HK-2 (cell line): ENCODE data around the gene RBFOX1.

Experiments used
- DNase-seq: peaks from one replicate; pipeline ENCODE4 v3.0.0-alpha.2; 2018; ENCODE audit not compliant: unreplicated experiment

Gene RBFOX1

DNA sequence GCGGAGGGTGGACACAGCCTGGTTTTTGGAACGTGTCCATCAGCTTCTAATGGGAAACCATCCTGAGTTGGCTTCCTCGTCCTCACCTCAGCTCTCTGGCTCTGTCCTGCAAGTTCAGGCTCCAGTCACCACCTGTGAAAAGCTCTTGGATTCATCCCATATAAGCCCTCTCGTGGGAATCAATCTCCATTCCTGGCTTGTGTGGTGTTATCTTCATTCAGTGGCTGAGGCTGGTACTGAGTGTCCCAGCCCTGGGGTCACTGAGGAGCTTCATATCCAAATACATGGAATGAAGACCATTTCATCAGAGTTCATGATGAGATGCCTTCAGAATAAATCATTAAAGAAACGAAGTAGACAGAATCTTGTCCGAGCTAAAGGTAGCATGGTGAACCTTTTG, 189.2 kb downstream of the RBFOX1 start:
- no peak for DNase-seq

DNA sequence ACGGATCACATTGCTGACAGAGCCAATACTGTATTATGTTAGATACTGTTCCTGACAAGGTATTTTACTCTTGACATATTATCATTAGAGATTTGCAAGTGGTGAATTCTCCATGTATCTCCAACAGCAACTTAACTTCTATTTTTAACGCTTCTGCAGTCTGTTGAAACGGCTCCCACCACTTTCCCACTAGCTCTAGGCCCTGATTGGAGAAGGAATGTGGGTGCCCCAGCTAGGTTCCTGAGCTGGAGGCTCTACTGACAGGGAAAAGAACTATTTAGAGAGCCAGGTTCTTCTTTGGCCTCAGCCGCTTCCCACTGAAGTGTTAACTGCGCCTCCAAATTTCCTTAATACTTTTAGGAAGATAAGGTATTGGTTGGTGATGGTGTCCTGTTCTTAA, 191.8 kb downstream of the RBFOX1 start:
- DNase-seq: no peak

DNA sequence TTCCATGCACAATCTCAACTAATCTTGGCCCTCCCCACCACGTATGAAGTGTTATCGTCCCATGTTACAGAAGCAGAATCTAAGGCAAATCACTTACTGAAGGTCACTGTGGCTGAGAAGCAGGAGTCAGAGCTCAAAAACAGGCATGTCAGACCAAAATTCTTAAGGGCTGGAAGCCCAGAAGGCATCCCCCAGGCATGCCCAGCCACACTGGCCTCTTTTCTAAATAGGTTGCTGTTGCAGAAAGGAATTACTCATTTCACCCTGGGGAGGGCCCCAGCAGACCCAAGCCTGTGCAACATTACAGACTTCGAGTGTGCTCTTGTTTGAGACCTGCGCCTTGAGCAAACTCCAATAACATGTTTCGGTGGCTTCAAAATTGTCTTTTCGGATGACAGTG, 194.1 kb downstream of the RBFOX1 start:
- no peak for DNase-seq

DNA sequence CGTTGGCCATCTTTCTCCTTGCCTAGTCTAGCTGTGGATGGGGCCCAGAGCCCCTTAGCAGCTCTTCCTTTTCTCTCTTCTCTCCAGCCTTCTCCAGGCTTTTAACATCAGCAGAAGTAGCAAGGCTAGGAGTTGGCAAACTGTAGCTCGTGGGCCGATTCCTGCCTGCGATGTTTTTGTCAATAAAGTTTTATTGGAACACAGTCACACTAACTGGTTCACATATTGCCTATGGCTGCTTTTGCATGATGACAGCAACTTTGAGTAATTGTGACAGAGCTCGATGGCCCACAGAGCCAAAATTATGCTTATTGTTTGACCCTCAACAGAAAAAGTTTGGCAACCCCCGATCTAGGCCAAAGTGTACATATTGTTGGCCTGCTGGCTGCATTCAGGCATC, 199.9 kb downstream of the RBFOX1 start:
- DNase-seq: no peak

DNA sequence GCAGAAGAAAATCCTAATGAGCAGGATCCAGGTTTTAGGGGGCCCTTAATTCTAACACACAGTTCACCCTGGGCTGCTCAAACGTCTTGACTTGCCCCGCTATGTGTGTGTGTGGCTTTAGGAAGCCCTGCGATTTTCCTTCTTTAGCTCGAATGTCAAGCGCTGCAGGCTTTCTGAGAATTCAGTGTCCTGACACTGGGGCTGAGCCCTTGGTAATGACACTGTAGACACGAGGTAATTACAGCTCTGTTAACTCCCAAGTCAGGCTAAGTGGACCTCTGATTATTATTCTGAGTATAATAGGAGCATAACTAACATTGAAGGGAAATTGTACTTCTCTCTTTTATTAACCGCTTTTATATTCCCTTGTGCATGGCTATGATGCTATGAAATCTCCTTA, 202.1 kb downstream of the RBFOX1 start:
- DNase-seq: no peak

DNA sequence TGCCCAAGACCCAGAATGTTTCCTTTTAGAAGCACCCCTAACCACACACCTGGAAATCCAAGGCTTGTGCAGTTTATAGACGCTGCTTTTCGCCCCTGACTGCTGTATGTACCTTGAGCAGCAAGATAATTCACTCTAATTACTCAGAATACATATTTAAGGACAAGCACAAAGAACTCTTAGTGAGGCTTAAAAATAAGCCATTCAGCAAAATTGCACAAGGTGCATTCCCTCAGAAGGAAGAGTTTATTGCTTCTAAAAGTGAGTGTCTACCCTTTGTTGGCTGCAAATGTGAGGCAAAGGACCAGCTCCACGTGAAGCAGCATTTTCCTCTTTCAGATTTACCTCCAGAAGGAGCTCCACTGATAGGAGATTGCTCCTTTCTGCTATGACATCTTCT, 208.4 kb downstream of the RBFOX1 start:
- DNase-seq: no peak

DNA sequence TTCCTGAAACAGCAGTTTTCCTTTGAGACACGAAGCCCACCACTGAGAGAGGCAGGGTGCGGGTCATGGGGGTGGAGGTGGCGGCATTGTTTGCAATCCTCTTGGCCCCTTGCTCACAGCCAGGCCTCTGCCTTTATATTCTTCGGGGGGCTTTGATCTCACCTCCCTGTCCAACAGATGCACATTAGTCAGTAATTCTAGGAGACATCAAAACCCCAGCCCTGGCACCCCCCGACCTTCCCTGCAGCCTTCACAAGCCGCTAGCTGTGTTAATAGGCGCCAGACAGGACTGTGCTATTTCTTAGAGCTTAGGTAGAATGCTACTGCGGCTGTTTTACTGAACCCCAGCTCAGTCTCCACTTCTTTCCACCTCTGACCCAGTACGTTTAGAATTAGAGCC, 212.6 kb downstream of the RBFOX1 start:
- no peak for DNase-seq

DNA sequence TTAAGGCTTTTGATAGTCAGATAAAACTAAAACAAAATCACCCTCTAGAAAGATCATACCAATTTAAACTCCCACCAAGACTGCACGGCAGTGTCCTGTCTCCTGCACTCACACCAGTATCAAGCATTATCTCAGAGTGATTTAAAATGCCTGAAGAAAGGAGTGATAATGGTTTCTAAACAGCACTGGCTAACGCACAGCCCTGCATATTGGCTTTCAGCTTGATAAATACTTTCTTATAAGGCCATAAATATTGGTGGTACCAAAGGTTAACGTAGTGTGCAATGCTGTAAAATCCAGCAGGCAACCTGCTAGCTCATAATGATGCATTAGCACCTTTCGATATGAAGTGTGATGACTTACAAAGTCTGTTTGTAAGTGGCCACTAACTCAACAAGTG, 214.3 kb downstream of the RBFOX1 start:
- no peak for DNase-seq

DNA sequence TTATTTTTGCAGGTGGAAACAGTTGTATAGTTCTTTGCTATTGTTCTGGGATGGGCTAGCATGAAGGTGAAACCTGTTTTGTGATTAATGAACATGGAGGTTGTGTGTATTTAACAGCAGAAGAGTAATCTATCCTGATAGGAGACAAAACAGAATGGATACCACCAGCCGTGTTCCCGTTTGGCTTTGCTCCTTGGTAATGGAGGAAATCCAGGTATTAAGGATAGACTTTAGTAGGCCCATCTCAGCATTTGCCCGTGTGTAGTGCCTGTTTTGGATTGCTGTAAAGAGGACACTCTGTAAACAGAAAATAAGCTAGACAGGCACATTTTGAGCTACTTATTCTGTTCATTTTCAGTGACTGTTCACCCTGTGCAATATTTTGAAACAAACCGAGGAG, 215.1 kb downstream of the RBFOX1 start:
- no peak for DNase-seq

DNA sequence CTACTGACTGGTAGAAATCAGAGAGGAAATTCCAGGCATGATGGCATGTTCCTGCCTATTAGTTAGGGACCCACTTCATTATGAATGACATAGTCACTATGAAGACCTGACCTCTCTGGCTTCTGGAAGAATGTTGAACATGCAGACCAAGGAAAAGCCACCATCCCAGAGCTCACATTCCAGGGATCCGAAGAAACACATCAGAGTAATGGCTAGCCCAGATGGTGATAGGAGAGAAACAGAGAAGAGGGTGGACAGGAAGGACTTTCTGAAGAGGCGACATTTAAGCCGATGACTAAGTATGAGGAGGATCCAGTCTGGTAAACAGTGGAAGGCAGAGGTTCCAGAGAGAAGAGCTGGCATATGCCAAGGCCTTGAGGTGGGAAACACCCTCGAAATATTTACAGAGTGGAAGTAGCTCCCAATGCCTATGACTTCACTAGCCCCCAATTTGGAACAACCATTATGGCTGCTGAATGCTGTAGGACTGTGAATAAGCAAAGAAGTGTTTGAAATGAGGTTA, 216.2 kb downstream of the RBFOX1 start:
- no peak for DNase-seq

DNA sequence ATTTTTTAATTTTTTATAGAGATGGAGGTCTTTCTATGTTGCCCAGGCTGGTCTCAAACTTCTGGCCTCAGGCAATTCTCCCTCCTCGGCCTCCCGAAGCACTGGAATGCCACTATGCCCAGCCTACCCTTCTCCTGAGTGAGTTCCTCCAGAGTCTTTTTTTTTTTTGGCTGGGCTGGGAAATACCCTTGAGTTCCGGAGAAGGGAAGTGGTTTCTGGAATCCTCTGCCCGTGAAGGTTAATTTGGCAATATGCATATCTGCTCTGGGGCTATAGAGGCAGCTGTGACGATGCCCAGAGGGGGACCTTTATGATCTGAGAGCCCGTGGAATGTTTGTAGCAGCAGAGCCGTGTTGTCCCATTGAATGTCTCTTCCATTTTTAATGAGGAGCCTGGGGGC, 217.5 kb downstream of the RBFOX1 start:
- no peak for DNase-seq

DNA sequence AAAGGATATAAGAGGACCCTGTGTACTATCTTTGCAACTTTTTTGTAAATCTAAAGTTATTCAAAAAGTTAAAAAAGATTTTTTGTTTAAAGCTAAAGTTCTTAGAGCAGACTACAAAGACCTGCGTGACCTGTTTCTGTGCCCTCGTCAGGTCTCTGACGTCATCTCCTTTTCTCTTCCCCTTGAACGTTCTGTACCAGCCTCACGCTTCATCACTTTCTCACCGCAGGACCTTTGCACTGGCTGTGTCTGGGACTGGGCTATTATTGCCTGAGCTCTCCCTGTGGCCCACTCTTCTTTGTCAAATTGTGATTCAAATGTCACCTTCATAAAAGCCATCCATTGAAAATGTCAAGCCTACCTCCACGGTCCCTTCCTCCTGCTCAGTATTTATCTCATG, 222.8 kb downstream of the RBFOX1 start:
- DNase-seq: no peak

DNA sequence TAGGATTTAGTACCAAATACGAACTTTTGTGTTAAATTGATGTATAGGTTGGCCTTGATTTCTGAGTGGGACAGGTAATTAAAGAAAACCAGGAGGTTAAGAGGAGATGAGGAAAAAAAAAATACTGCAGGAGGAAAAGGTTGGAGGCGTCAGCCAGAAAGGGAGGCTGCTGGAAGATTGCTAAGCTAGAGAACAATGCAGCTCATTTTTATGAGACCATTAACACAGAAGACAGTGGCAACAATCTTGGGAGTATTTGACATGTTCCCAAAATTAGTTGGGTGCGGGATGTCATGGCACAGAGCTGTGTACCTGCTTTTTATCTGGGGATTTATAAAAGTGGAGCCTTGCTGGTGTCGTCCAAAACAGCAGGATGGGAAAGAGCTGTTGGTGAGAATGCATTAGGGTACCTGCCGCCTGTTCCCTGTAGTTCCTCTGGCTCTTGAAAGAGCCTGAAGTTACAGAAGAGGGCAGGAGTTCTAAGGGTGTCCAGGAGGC, 229.3 kb downstream of the RBFOX1 start:
- DNase-seq: no peak

DNA sequence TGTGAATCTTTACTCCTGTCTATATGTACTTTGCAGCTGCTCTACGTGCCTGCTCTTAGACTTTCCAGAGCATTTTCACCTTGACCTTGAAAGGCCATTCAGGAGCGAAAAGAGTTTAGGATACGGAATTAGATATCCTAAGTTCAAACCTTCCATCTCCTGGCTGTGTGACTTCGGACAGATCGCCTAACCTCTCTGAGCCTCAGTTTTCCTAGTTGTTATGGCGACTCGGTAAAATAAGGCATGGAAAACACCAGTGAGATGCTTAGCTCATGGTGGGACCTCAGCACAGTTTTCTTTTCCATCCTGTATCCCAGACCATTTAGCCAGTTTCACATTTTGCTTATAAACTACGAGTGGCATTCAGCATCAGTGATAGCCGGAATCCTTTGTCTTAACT, 233.7 kb downstream of the RBFOX1 start:
- DNase-seq: no peak

DNA sequence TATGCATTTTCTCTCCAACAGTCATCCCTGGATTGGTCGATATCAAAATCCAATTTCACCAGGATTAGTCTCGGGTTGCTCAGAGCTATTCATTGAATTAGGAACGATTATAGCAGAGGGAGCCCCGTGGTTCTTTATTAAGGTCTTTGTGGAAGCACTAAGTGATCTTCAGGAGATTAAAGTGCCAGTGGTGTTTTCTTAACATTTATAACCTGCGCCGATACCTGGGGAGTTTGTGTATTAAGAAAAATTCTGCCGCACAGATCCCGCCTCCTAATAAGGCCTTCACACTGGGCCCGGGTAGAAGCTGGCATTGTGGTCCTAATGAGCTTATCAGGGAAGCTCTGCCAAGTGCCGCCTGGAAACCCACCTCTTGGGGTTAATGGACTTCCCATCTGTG, 238.7 kb downstream of the RBFOX1 start:
- DNase-seq: no peak

DNA sequence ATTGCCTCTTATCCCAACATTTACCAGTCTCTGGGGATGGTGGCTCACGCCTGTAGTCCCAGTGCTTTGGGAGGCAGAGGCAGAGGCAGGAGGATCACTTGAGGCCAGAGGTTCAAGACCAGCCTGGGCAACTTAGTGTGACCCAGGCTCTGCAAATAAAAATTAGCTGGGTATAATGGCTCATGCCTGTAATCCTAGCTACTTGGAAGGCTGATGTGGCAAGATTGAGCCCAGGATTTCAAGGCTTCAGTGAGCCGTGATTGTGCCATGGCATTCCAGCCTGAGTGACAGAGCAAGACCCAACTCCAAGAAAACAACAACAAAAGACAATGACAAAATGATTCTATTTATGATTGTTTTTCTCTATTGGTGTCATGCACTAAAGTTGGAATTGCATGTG, 244.9 kb downstream of the RBFOX1 start:
- DNase-seq: no peak

DNA sequence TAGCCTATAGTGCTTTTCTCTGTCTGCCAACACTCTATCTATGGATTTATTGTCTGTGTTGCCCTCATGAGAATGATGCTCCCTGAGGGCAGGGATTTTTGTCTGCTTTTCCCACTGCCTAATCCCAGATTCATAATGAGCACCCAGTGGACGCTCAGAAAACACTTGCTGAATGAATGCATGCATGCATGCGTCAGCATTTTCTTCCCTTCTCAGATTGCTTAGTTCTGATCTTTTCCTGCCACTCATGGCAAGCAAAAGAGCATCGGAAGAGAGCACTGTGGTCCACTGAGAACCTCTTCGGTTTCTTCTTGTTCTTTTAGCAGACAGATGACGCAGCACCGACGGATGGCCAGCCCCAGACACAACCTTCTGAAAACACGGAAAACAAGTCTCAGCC, 246.8 kb downstream of the RBFOX1 start:
- DNase-seq: no peak

DNA sequence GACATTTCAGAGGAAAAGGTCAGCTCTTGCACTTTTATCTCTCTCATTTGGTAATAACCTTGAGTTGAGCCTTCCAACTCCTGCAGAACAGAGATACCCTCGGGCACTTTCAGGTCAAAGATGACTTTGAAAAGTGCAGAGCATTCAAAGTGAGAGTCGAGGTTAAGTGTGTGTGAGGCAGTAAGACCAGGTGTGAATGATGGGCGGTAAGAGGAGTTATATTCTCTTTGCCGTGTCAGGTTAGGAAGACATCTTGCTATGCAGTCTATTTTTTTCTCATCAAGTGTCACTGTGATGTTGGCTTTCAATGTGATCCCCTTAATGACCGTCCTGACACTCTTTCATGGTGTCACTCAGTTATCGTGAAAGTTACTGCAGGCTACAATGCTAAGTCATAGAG, 248.5 kb downstream of the RBFOX1 start:
- no peak for DNase-seq

DNA sequence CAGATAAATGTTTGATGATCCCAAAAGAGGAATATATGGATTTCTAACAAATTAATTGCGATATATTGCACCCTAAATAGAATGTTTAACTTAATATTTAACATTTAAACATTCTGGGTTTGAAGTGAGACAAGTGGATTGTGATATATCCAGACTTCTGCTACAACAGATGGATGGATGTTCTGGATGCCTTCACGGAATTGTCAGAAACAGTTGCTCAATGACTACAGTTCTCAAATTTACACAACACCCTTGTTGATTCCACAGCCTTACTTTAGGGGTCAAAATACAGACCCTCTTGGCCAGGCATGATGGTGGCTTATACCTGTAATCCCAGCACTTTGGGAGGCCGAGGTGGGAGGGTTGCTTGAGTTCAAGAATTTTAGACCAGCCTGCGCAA, 250.8 kb downstream of the RBFOX1 start:
- no peak for DNase-seq

DNA sequence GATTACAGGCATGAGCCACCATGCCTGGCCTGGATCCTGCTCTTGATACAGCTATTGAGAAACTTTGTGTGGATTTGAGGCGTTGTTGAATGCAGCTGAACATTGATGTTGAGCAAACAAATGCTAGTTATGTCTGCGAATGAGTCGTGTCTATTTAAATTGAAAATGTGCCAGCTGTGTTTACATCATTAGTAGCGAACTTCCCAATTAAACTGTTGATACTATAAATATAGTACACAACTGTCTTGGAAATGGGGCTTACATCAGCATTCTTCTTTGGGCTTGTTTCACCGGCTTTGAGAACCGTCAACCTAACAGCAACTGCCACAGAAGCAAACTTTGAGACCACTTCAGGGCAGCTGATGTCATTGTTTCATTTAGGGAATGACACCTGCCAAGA, 251.9 kb downstream of the RBFOX1 start:
- no peak for DNase-seq

DNA sequence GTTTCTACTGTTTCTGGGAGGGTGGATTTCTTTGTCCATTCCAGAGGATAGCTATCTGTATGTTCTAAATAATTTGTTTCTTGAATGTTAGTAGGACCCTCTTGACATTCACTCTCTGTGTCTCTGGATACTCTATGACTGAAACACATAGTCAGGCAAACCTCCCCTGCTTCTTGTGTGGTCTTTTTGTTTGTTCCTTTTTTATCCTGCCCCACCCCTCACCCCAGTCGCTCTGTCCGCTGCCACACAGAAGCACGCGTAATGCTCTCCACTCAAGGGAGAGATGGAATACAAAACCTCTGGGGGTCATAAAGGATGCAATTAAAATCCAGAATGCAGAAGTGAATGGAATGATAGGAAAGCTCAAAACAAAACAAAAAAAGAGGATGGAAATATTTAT, 253.1 kb downstream of the RBFOX1 start:
- DNase-seq: no peak

DNA sequence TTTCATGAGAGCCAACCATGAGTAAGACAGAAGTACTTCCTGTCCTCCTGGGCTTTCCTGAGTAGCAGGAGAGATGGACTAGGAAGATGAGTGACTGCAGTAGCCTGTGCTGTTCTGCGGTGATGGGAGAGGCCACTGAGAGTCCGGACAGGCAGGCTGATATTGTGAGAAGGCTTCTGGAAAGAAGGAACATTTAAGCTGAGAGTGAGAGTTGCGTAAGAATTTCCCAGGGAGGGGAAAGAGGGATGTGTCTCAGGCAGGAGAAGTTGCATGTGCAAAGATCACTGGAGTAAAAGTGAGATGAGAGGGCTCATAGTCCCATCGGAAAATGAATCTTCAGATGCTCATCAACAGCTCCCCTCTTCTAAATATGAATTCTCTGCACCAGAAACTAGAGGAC, 258.3 kb downstream of the RBFOX1 start:
- no peak for DNase-seq

DNA sequence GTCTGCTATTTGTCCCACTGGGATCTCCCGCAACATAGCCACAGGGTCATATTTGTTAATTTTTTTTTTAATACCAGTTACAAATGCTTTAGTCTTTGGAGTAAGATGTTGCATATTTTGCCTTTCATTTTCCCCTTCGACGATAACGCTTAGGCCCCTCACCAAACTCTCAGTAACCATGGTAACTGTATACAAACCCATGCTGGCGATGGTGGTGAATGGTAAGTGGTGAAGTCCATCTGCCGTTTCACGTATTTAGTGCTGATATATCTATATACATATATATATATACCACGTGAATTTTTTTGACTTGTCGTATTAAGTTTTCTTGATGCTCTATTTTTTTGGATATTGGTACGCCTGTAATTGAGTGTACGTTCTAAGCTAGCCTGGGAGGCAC, 263.7 kb downstream of the RBFOX1 start:
- DNase-seq: no peak

DNA sequence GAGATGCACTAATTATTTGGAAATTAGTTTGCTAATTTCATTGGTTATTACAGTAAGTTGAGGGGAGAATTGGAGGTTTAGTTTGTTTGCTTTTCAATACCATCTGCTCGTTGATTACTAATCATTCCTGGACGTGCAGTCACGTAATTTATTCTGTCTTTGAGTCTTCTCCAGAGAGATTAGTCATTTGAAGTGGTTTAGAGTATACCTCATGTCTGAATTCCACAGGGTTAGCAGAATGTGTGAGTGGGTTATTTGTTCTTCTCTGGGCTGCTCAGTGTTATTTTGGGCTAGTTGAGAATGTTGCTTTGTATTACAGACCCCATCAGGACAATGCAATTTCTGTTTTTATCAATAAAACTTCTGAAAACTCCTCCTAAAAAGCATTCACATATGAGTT, 265.0 kb downstream of the RBFOX1 start:
- no peak for DNase-seq

DNA sequence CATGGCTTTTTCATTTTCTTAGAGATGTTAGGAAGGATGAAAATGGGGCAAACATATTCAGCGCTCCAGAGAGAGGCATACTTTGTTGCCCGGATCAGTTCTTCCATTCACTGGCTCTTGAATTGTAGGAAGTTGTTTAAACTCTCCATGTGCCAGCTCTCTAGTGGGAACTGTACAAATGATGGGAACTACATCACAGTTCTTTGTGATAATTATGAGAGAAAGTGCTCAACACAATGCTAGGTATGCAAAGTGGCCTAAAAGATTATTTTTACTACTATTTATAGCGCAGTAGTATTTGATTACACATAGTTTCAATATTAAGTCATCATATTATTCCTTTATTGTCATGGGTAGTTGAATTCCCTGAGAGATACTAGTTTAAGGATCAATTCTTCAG, 268.5 kb downstream of the RBFOX1 start:
- no peak for DNase-seq
